NCI-H446 (cell line): ENCODE results near the gene SPIRE2.
A peak's percentile ranks its signal among the peaks of the same experiment; 100 is the strongest.

Source experiments
- DNase-seq, 2 experiments: peaks; one replicate each; lab custom pipeline; 2025; lab: John Stamatoyannopoulos, UW

The SPIRE2 gene

GRCh38 chr16:89898201-89898967 lies 70.1 kb downstream of the SPIRE2 start:
- no peak for DNase-seq

GRCh38 chr16:89899879-89900481 lies 71.7 kb downstream of the SPIRE2 start:
- DNase-seq: no peak

GRCh38 chr16:89900885-89901284 lies 72.6 kb downstream of the SPIRE2 start:
- no peak for DNase-seq

GRCh38 chr16:89902980-89903379 lies 74.7 kb downstream of the SPIRE2 start:
- DNase-seq: no peak

- DNase-seq: no peak
Measured at GRCh38 chr16:89903908-89904515, 75.7 kb downstream of the SPIRE2 start.

- no peak for DNase-seq
Measured at GRCh38 chr16:89904606-89905510, 76.6 kb downstream of the SPIRE2 start.

- no peak for DNase-seq
Measured at GRCh38 chr16:89905511-89906139, 77.3 kb downstream of the SPIRE2 start.

- no peak for DNase-seq
Measured at GRCh38 chr16:89906140-89907025, 78.1 kb downstream of the SPIRE2 start.

GRCh38 chr16:89907055-89907814 lies 79.0 kb downstream of the SPIRE2 start:
- DNase-seq: no peak

- DNase-seq: no peak
Measured at GRCh38 chr16:89908236-89908635, 80.0 kb downstream of the SPIRE2 start.

GRCh38 chr16:89909777-89910716 lies 81.8 kb downstream of the SPIRE2 start:
- peak in 1 of 2 experiments; percentile 11 for DNase-seq

- no peak for DNase-seq
Measured at GRCh38 chr16:89910717-89911354, 82.6 kb downstream of the SPIRE2 start.

- no peak for DNase-seq
Measured at GRCh38 chr16:89911375-89911774, 83.1 kb downstream of the SPIRE2 start.

GRCh38 chr16:89912143-89912542 lies 83.9 kb downstream of the SPIRE2 start:
- DNase-seq: no peak

- no peak for DNase-seq
Measured at GRCh38 chr16:89912627-89913026, 84.4 kb downstream of the SPIRE2 start.

GRCh38 chr16:89913408-89914387 lies 85.4 kb downstream of the SPIRE2 start:
- DNase-seq: no peak
